Right lobe of liver (tissue), 6 donors: Measurements from ENCODE around the gene TMEM203. TPM values are rescaled to one million over a fixed set of nuclear protein-coding genes. Genes with fewer than 3 reads are reported as not detected.

Experiments used
- ATAC-seq, 4 donors: fragments of 200-7000 bp; cut with Tn5 transposase; one replicate each; pipeline ENCODE4 v1.9.1; 2020; ENCODE audit warnings: mild to moderate bottlenecking in 4 of 4, moderate library complexity in 4 of 4
- DNase-seq, 3 donors: peaks; one replicate each; pipeline ENCODE4 v3.0.0-alpha.2; 2020
- H3K27ac ChIP-seq, 3 donors: fragments of 200-600 bp; one replicate each; pipeline ENCODE4 v1.8.0; 2022
- H3K27me3 ChIP-seq, 2 donors: fragments of 200-600 bp; one replicate each; pipeline ENCODE4 v1.8.0; 2022
- H3K36me3 ChIP-seq, 4 donors: fragments of 200-600 bp; sonication (generic) in 1 of 4; one replicate each; pipeline versions ENCODE4 v1.5.1 to v1.8.0; 2017 to 2022; ENCODE audit warnings: control low read depth in 1 of 4
- H3K4me1 ChIP-seq, 4 donors: fragments of 200-600 bp; sonication (generic) in 1 of 4; one replicate each; pipeline versions ENCODE4 v1.5.1 to v1.8.0; 2017 to 2022; ENCODE audit warnings: control low read depth in 1 of 4
- H3K4me3 ChIP-seq, 3 donors: fragments of 200-600 bp; one replicate each; pipeline ENCODE4 v1.8.0; 2022
- H3K9me3 ChIP-seq, 4 donors: fragments of 200-600 bp; sonication (generic) in 1 of 4; one replicate each; pipeline versions ENCODE4 v1.5.1 to v1.8.0; 2017 to 2022; ENCODE audit warnings: control low read depth in 1 of 4
- CTCF ChIP-seq, 4 donors: fragments of 200-600 bp in 3 of 4; fragments of 450-650 bp in 1 of 4; IDR thresholded peaks; one replicate each; pipeline versions ENCODE4 v1.5.1 to v1.8.0; 2016 to 2022; ENCODE audit warnings: antibody characterized with exemption in 4 of 4, mild to moderate bottlenecking in 2 of 4
- POLR2A ChIP-seq: fragments of 450-650 bp; IDR thresholded peaks from one replicate; pipeline ENCODE4 v1.6.1; 2017; ENCODE audit warnings: antibody characterized with exemption, mild to moderate bottlenecking
- WGBS: methylation state at CpG from one replicate; pipeline ENCODE4 v1.1.6; 2018; ENCODE audit warnings: low coverage, low lambda C conversion rate; ENCODE audit not compliant: insufficient coverage; ENCODE audit errors: missing lambda C conversion rate; 5-methylcytosine and 5-hydroxymethylcytosine counted together
- intact Hi-C, 2 donors: fragments of 100-400 bp; cut with DNase I; formaldehyde crosslinking; loops; one replicate each; pipeline versions ENCODE4 v1.11.2 to v1.14.1; 2022
- total RNA-seq, 6 experiments: library from RNA; depleted of rRNA in 2 of 6; stranded (reverse); fragments of >200 nt in 2 of 6; fragmentation: NEBNext Ultra II Directional in 3 of 6; extraction: Animal tissue kit (Norgen Biotek cat#: 25700) in 3 of 6; gene quantifications; one replicate each; pipeline versions ENCODE4 v1.1.0 to v1.2.4, GENCODE V29; 2016 to 2023
- donor health status: DM: no; HTN: yes; CAD: no.
- donor health status: DM: no; HTN: no; CAD: no.
- donor health status: DM: no; HTN: no; CAD: no.
- donor health status: DM: no; HTN: yes; CAD: no.
- donor health status: DM: no; HTN: yes; CAD: no.

The TMEM203 gene
- total RNA-seq, 6 experiments from 2014 or later: 17.7 to 28.0 (median 23.9) TPM

- Histone ChIP-seq H3K36me3 (no peaks in the 10 kb centered on the region), H3K27ac (no peak overlapping the region), H3K4me1 (peaks cover 0 to 19% (median 5%) of the 10 kb centered on the region in 4 donors), H3K9me3 (no peaks in the 10 kb centered on the region), H3K27me3 (no peaks in the 10 kb centered on the region), H3K4me3 (no peak overlapping the region)
- DNase-seq (no peak), ATAC-seq (no peak)
- intact Hi-C loops: no loop called here
- 68% methylated on average over 6 of the region's 21 CpGs for WGBS
- TF ChIP-seq POLR2A (no peak), CTCF (IDR thresholded peaks at IDR 0.05) (no peak)
Observed at GRCh38 chr9:137225699-137226331, 20.4 kb upstream of the TMEM203 start.

GRCh38 chr9:137224830-137225694 lies 19.6 kb upstream of the TMEM203 start, which contains the start of gene CYSRT1:
TSS of gene CYSRT1 (plus strand) at chr9:137225174. CDS start at chr9:137225622, 448 bp downstream.
- WGBS: 70% methylated on average over 10 of the region's 23 CpGs
- no peak for TF ChIP-seq CTCF (IDR thresholded peaks at IDR 0.05)
- no peak for TF ChIP-seq POLR2A
- Histone ChIP-seq H3K27ac (peak within 1 kb of the TSS in 1 of 3 donors; percentile 72), H3K4me1 (peaks cover 0 to 19% (median 5%) of the 10 kb centered on the region in 4 donors), H3K9me3 (no peaks in the 10 kb centered on the region), H3K27me3 (no peaks in the 10 kb centered on the region), H3K36me3 (no peaks in the 10 kb centered on the region), H3K4me3 (peak within 1 kb of the TSS; percentile 76 to 87 (median 85))
- DNase-seq (no peak), ATAC-seq (no peak)
- intact Hi-C loops: no loop called here

- H3K9me3 ChIP-seq: no peaks in the 10 kb centered on the region
- H3K27ac ChIP-seq: peak overlapping the region; percentile 65 to 80 (median 72)
- H3K27me3 ChIP-seq: no peaks in the 10 kb centered on the region
- intact Hi-C loops: no loop called here
- H3K4me1 ChIP-seq: peaks cover 0 to 17% (median 5%) of the 10 kb centered on the region in 4 donors
- peak; percentile 97 to 98 (median 98) for DNase-seq
- H3K36me3 ChIP-seq: no peaks in the 10 kb centered on the region
- peak; percentile 90 to 92 (median 90) for ATAC-seq
- H3K4me3 ChIP-seq: peak overlapping the region; percentile 76 to 87 (median 85)
- peak; percentile 50 for TF ChIP-seq POLR2A
- no peak for TF ChIP-seq CTCF (IDR thresholded peaks at IDR 0.05)
- 0% methylated on average over 13 of the region's 63 CpGs for WGBS
Observed at GRCh38 chr9:137223078-137223970, 17.9 kb upstream of the TMEM203 start.
